ENCODE results near the gene INTS7.

INTS7 gene

DNA sequence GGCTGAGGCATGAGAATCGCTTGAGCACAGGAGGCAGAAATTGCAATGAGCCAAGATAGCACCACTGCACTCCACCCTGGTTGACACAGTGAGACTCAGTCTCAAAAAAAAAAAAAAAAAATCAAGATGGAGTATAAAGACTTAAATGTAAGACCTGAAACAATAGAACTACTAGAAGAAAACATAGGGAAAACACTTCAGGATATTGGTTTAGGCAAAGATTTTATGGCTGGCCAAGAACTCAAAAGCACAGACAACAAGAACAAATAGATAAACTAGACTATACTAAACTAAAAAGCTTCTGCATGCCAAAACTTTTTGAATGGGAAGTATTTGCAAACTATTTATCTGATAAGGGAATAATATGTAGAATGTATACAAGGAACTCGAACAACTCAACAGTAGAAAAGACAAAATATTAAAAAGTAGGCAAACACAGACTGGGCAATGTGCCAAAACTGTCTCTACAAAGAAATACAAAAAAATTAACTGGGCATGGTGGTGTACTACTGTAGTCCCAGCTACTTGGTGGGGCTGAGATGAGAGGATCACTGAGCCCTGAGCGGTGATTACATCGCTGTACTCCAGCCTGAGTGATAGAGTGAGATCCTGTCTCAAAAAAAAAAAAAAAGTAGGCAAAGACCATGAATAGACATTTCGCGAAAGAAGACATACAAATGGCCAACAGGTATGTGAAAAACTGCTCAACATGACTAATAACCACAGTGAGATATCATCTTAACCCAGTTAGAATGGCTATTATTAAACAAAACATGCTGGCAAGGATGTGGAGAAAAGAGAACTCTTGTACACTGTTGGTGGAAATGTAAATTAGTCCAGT, 25.5 kb upstream of the INTS7 start:
- Histone ChIP-seq H3K36me3 (peaks cover 55% of the 10 kb centered on the region), H3K4me3 (ENCODE audit: low read depth, low read length) (no peak overlapping the region), H3K4me1 (no peaks in the 10 kb centered on the region), H3K9me3 (no peaks in the 10 kb centered on the region), H3K27me3 (no peaks in the 10 kb centered on the region)
- TF ChIP-seq, protein P1, sequence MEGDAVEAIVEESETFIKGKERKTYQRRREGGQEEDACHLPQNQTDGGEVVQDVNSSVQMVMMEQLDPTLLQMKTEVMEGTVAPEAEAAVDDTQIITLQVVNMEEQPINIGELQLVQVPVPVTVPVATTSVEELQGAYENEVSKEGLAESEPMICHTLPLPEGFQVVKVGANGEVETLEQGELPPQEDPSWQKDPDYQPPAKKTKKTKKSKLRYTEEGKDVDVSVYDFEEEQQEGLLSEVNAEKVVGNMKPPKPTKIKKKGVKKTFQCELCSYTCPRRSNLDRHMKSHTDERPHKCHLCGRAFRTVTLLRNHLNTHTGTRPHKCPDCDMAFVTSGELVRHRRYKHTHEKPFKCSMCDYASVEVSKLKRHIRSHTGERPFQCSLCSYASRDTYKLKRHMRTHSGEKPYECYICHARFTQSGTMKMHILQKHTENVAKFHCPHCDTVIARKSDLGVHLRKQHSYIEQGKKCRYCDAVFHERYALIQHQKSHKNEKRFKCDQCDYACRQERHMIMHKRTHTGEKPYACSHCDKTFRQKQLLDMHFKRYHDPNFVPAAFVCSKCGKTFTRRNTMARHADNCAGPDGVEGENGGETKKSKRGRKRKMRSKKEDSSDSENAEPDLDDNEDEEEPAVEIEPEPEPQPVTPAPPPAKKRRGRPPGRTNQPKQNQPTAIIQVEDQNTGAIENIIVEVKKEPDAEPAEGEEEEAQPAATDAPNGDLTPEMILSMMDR (IDR thresholded peaks at IDR 0.05; ENCODE audit: low read depth, low read length) = no peak
- DNase-seq = no peak

DNA sequence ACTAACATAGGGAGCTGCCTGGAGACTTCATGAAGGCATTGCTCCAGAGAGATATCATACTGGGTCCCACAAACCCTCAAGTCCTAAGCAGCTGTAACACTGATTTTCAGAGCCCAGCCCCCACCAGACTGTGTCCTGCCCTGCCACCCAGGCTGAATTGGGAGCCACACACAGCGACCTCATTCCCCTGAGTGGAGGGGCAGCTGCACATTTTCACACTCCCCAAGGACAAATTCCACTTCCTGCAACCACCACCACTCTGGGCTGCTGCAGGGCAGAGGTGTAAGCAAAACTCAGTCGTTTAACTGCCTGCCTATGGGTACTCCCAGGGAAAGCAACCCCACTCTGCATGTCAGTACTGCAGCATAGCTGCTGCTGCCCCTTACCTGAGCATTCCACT, 20.0 kb upstream of the INTS7 start:
- Histone ChIP-seq H3K27me3 (no peaks in the 10 kb centered on the region), H3K9me3 (no peaks in the 10 kb centered on the region), H3K36me3 (peaks cover 73% of the 10 kb centered on the region), H3K4me1 (no peaks in the 10 kb centered on the region), H3K4me3 (ENCODE audit: low read depth, low read length) (no peak overlapping the region)
- DNase-seq = no peak
- TF ChIP-seq, protein P1 (IDR thresholded peaks at IDR 0.05; ENCODE audit: low read depth, low read length) = no peak

DNA sequence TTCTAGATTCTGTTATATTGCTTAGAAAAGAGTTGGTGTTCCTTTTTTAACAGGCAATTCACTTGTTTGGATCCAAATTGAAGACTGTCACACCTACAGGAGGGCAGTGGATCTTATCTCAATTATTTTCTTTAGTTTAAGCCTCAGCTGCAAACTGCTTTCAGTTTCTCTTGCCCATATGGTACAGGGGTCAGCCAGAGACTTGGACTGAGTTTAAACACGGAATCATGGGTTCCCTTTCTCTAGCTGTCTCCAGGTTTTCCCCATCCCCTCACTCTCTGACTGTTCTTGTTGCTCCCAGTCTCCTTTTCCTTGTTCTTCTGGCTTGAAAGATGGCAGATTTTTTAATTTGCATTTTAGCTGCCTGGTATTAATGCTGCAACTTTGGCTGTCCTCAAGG, 18.6 kb upstream of the INTS7 start:
- no peak for DNase-seq
- no peaks in the 10 kb centered on the region for H3K9me3 ChIP-seq

DNA sequence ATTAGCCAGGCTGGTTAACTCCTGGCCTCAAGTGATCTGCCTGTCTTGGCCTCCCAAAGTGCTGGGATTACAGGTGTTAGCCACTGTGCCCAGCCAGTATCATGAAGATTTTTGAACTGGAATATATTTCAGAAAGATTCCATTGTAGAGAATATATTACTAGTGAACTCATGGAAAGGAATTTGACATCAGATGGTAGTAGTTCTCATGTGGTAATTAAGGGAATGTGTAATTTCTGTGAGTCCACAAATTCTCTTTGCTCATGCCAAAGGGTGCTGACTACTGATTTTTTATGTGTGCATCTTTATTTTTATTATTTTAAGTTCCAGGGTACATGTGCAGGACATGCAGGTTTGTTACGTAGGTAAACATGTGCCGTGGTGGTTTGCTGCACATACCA, 10.6 kb upstream of the INTS7 start:
- Histone ChIP-seq H3K9me3 (no peaks in the 10 kb centered on the region), H3K4me3 (ENCODE audit: low read depth, low read length) (no peak overlapping the region), H3K27me3 (no peaks in the 10 kb centered on the region), H3K4me1 (peaks cover 7% of the 10 kb centered on the region; the same call in 1 of the 2 replicates), H3K36me3 (peaks cover 88% of the 10 kb centered on the region)
- TF ChIP-seq, protein P1 (IDR thresholded peaks at IDR 0.05; ENCODE audit: low read depth, low read length) = no peak
- DNase-seq = no peak

More for the DNA sequence above, 18.6 kb upstream of the INTS7 start:
- Histone ChIP-seq H3K27me3 (no peaks in the 10 kb centered on the region), H3K4me3 (ENCODE audit: low read depth, low read length) (no peak overlapping the region), H3K4me1 (no peaks in the 10 kb centered on the region), H3K36me3 (peaks cover 85% of the 10 kb centered on the region)
- TF ChIP-seq, protein P1 (IDR thresholded peaks at IDR 0.05; ENCODE audit: low read depth, low read length) = no peak

DNA sequence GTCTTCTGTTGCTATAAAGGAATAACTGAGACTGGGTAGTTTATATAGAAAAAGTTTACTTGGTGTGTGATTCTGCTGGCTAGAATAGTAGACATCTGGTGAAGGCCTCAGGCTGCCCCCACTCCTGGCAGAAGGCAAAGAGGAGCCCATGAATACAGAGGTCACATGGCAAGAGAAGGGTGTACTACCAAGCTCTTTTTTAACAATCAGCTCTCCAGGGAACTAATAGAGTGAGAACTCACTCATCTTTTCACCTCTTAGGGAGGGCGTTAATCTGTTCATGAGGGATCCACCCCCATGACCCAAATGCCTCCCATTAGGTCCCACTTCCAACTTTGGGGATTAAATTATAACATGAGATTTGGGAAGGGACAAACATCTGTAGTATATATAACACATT, 9.5 kb upstream of the INTS7 start:
- Histone ChIP-seq H3K36me3 (peaks cover 85% of the 10 kb centered on the region), H3K4me1 (peaks cover 7% of the 10 kb centered on the region; the same call in 1 of the 2 replicates), H3K4me3 (ENCODE audit: low read depth, low read length) (no peak overlapping the region), H3K9me3 (no peaks in the 10 kb centered on the region), H3K27me3 (no peaks in the 10 kb centered on the region)
- no peak for DNase-seq
- TF ChIP-seq, protein P1 (IDR thresholded peaks at IDR 0.05; ENCODE audit: low read depth, low read length) = no peak

DNA sequence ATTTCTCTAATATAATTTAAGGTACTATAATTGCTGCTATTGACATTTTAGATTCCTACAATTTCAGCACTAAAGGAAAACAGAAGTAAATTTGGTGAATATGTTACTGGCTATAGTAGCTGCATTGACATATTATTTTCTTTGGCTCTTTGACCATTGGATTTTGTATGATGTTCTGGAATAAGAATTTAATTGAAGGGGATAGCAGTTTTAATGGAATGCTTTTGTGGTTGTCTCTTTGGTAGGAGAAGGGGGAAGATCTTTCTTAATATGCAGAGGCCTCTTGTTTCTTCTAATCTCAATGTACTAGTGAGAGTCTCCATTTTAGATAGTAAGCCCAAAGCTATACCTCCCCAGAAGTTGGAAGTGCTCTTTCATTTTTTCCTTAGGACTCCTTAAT, 7.1 kb upstream of the INTS7 start:
- Histone ChIP-seq H3K4me3 (ENCODE audit: low read depth, low read length) (no peak overlapping the region), H3K27me3 (no peaks in the 10 kb centered on the region), H3K9me3 (no peaks in the 10 kb centered on the region), H3K36me3 (peaks cover 71% of the 10 kb centered on the region), H3K4me1 (peaks cover 10% of the 10 kb centered on the region)
- TF ChIP-seq, protein P1 (IDR thresholded peaks at IDR 0.05; ENCODE audit: low read depth, low read length) = no peak
- no peak for DNase-seq

Measured in BE2C (cell line).